ENCODE measurements around the gene PSMG2. TPM values are rescaled to one million over a fixed set of nuclear protein-coding genes. Genes with fewer than 3 reads are reported as not detected.
A peak's percentile ranks its signal among the peaks of the same experiment; 100 is the strongest.

Gene PSMG2
- total and polyA plus RNA-seq, 2 of the 13 experiments (the other 11 are each of a cell fraction or from before 2014, with no cell fraction given), result 53.4 to 94.8 TPM

GRCh38 chr18:12741351-12741750, 38.5 kb downstream of the PSMG2 start:
- POLR2A ChIA-PET, result interaction anchor here (0.5 to 5.3 kb wide), 4 partner anchors 9 to 142 kb away, joined by 3 to 39 read pairs (median 6); partner anchors contain the start of gene PTPN2
- Histone ChIP-seq H3K27me3 (ENCODE audit: control insufficient read depth in 1 of 2, insufficient read depth in 2 of 2, low read length in 2 of 2) (no peaks in the 10 kb centered on the region; a peak in 1 of 5 replicates), H3K4me1 (ENCODE audit: insufficient read depth, low read length) (peaks cover 43% of the 10 kb centered on the region), H3K4me2 (ENCODE audit: low read depth, low read length) (peak overlapping the region; percentile 56), H3K4me3 (replicated peaks in 1 of 3; ENCODE audit: insufficient read depth in 1 of 3, low read depth in 2 of 3, low read length in 3 of 3) (peak overlapping the region in 1 of 3 experiments; percentile 28; a peak in 1 of 6 replicates), H3K27ac (ENCODE audit: extremely low read length, insufficient read depth, low read length) (peak overlapping the region; percentile 29), H2AFZ (ENCODE audit: low read length) (no peak overlapping the region), H4K20me1 (ENCODE audit: insufficient read depth, low read length) (no peaks in the 10 kb centered on the region), H3K79me2 (ENCODE audit: insufficient read depth, low read length) (no peaks in the 10 kb centered on the region), H3K9ac (ENCODE audit: insufficient read depth, low read depth, low read length) (peak overlapping the region; percentile 17; the same call in 1 of the 2 replicates), H3K36me3 (replicated peaks in 1 of 2; ENCODE audit: control insufficient read depth in 1 of 2, insufficient read depth in 2 of 2, low read length in 2 of 2) (no peaks in the 10 kb centered on the region), H3K9me3 (ENCODE audit: low read length) (no peaks in the 10 kb centered on the region)
- peak; percentile 91 for ATAC-seq
- in situ Hi-C loops (cut with HindIII; ENCODE audit: extremely low pct_ligation_motif_present, low pct_unique_long_range_greater_than_20kb), result no loop called here
- peak; percentile 94 for DNase-seq (ENCODE audit: low spot score)
- CTCF ChIA-PET (ENCODE audit: low intra/inter-chr PET ratio, low total read pairs), result no interaction called here
- BruUV-seq (replicated peaks), result no TSS peak
- no peak for FAIRE-seq
- intact Hi-C loops (cut with micrococcal nuclease; ENCODE audit: unreplicated experiment), result loop anchor here (1.0 to 5.0 kb wide), 4 partner anchors 11 to 151 kb away; no protein-coding TSS in a partner anchor
- WGBS (ENCODE audit: low lambda C conversion rate), result 5% methylated on average over 6 of the region's 6 CpGs
- TF ChIP-seq NCOA2 (CRISPR knock-in tag; IDR thresholded peaks at IDR 0.05) (peak; percentile 64), RXRA (CRISPR knock-in tag; IDR thresholded peaks at IDR 0.05) (peak; percentile 32; the same call in 1 of the 2 replicates), HNF1A (IDR thresholded peaks at IDR 0.05; ENCODE audit: low read depth) (peak; percentile 34; the same call in 1 of the 2 replicates), HNF1A (CRISPR knock-in tag; IDR thresholded peaks at IDR 0.05; ENCODE audit: borderline replicate concordance) (no peak), NR2F6 (IDR thresholded peaks at IDR 0.05) (peak; percentile 72), NR2F6 (CRISPR knock-in tag; IDR thresholded peaks at IDR 0.05) (peak; percentile 71), PTBP1 (IDR thresholded peaks at IDR 0.05; ENCODE audit: low read depth, low read length, poor library complexity, severe bottlenecking) (no peak), ZNF20 (CRISPR knock-in tag; IDR thresholded peaks at IDR 0.05) (no peak), ZNF569 (CRISPR knock-in tag; IDR thresholded peaks at IDR 0.05; ENCODE audit: borderline replicate concordance) (no peak), ZNF552 (CRISPR knock-in tag; IDR thresholded peaks at IDR 0.05; ENCODE audit: borderline replicate concordance) (no peak), MXI1 (IDR thresholded peaks at IDR 0.05; ENCODE audit: borderline replicate concordance, low read depth, low read length) (peak; percentile 19; the same call in 1 of the 3 replicates), ARID5B (CRISPR knock-in tag; IDR thresholded peaks at IDR 0.05) (peak; percentile 89), ZBTB26 (CRISPR knock-in tag; IDR thresholded peaks at IDR 0.05; ENCODE audit: borderline replicate concordance) (no peak)

Data from HepG2 (cell line).